MCF 10A (cell line): ENCODE results near the gene TEX2. TPM values are rescaled to one million over a fixed set of nuclear protein-coding genes. Genes with fewer than 3 reads are reported as not detected.

ENCODE experiments used
- BruUV-seq: library from RNA; stranded (reverse); fragments of 400-500 nt; replicated peaks from 2 replicates; lab custom pipeline; 2021; lab: Mats Ljungman, UMichigan
- CTCF ChIA-PET: fragments of 300-600 bp; sonication (Branson Sonifier 250); formaldehyde crosslinking; extraction: SDS; loops from one replicate; lab custom pipeline; 2021; ENCODE audit warnings: antibody characterized with exemption, inconsistent platforms; lab: Yijun Ruan, JAX
- POLR2A ChIA-PET: fragments of 300-600, 350-650 bp; sonication (Branson Sonifier 250); formaldehyde crosslinking; extraction: SDS; loops from one replicate; lab custom pipeline; 2020; ENCODE audit warnings: antibody characterized with exemption, inconsistent platforms; lab: Yijun Ruan, JAX
- DNase-seq: peaks from one replicate; pipeline ENCODE4 v3.0.0-alpha.2; 2018; ENCODE audit not compliant: unreplicated experiment
- H3K27ac Mint-ChIP-seq: one replicate; pipeline ENCODE4 v1.8.0; 2022; ENCODE audit warnings: mild to moderate bottlenecking, low read depth, mixed read lengths; ENCODE audit not compliant: unreplicated experiment
- H3K27me3 Mint-ChIP-seq: one replicate; pipeline ENCODE4 v1.8.0; 2022; ENCODE audit warnings: mixed read lengths; ENCODE audit not compliant: insufficient read depth, unreplicated experiment
- H3K36me3 Mint-ChIP-seq: one replicate; pipeline ENCODE4 v1.8.0; 2022; ENCODE audit warnings: mild to moderate bottlenecking, moderate library complexity, mixed read lengths; ENCODE audit not compliant: insufficient read depth, unreplicated experiment
- H3K4me1 Mint-ChIP-seq: one replicate; pipeline ENCODE4 v1.8.0; 2022; ENCODE audit warnings: mixed read lengths; ENCODE audit not compliant: insufficient read depth, unreplicated experiment
- H3K4me3 Mint-ChIP-seq: one replicate; pipeline ENCODE4 v1.8.0; 2022; ENCODE audit warnings: mild to moderate bottlenecking, moderate library complexity, mixed read lengths; ENCODE audit not compliant: unreplicated experiment
- H3K9me3 Mint-ChIP-seq: one replicate; pipeline ENCODE4 v1.8.0; 2022; ENCODE audit warnings: mixed read lengths; ENCODE audit not compliant: unreplicated experiment
- CTCF ChIP-seq: fragments of 200-600 bp; IDR thresholded peaks from one replicate; pipeline ENCODE4 v1.8.0; 2022; ENCODE audit warnings: antibody characterized with exemption, mild to moderate bottlenecking; ENCODE audit not compliant: unreplicated experiment
- intact Hi-C: fragments of 100-400 bp; cut with micrococcal nuclease; formaldehyde crosslinking; loops from 2 replicates; pipeline ENCODE4 v1.14.1; 2022
- total RNA-seq: library from RNA; stranded (reverse); gene quantifications from 2 replicates; pipeline ENCODE4 v1.2.3, GENCODE V29; 2022

Gene TEX2
- total RNA-seq, 1 experiment from 2014 or later = 42.2 TPM

- H3K9me3 Mint-ChIP-seq = no peaks in the 10 kb centered on the region
- BruUV-seq = no TSS peak
- peaks cover 30% of the 10 kb centered on the region for H3K36me3 Mint-ChIP-seq
- TF ChIP-seq CTCF = no peak
- peaks cover 44% of the 10 kb centered on the region for H3K4me1 Mint-ChIP-seq
- ChIA-PET CTCF (interaction anchor here (0.7 to 2.0 kb wide), 6 partner anchors 14 to 199 kb away, joined by 3 to 9 read pairs (median 4); no protein-coding TSS in a partner anchor), POLR2A (interaction anchor here (0.7 to 2.3 kb wide), 17 partner anchors 8 to 388 kb away, joined by 3 to 37 read pairs (median 4); partner anchors contain the start of genes CEP95, DDX5 and ERN1)
- DNase-seq = peak; percentile 76
- H3K27ac Mint-ChIP-seq = no peak overlapping the region
- no peak overlapping the region for H3K4me3 Mint-ChIP-seq
- no peaks in the 10 kb centered on the region for H3K27me3 Mint-ChIP-seq
- intact Hi-C loops = loop anchor here (1.0 kb wide), 1 partner anchor 36 kb away; no protein-coding TSS in a partner anchor
Observed at GRCh38 chr17:64117981-64118979, 144.8 kb downstream of the TEX2 start.

- Mint-ChIP-seq H3K27me3 (no peaks in the 10 kb centered on the region), H3K4me3 (peak overlapping the region; percentile 67), H3K9me3 (no peaks in the 10 kb centered on the region), H3K36me3 (peaks cover 36% of the 10 kb centered on the region), H3K27ac (peak overlapping the region; percentile 97), H3K4me1 (peaks cover 48% of the 10 kb centered on the region)
- ChIA-PET POLR2A (interaction anchor here (0.6 to 8.9 kb wide), 13 partner anchors 10 to 391 kb away, joined by 3 to 111 read pairs (median 17); partner anchors contain the start of genes CEP95, DDX5 and ERN1), CTCF (interaction anchor here (1.0 to 1.9 kb wide), 4 partner anchors 10 to 40 kb away, joined by 3 to 8 read pairs (median 4); no protein-coding TSS in a partner anchor)
- no TSS peak for BruUV-seq
- no peak for TF ChIP-seq CTCF
- intact Hi-C loops = no loop called here
- DNase-seq = peak; percentile 84
Observed at GRCh38 chr17:64115822-64116534, 147.1 kb downstream of the TEX2 start.

- H3K27ac Mint-ChIP-seq = peak overlapping the region; percentile 97
- ChIA-PET POLR2A (interaction anchor here (0.7 to 8.9 kb wide), 16 partner anchors 9 to 391 kb away, joined by 3 to 111 read pairs (median 10); partner anchors contain the start of genes CEP95, DDX5 and ERN1), CTCF (interaction anchor here (0.6 to 1.9 kb wide), 9 partner anchors 9 to 287 kb away, joined by 3 to 8 read pairs (median 3); no protein-coding TSS in a partner anchor)
- H3K4me1 Mint-ChIP-seq = peaks cover 55% of the 10 kb centered on the region
- intact Hi-C loops = no loop called here
- TSS peak; percentile 52 for BruUV-seq
- peaks cover 35% of the 10 kb centered on the region for H3K36me3 Mint-ChIP-seq
- peak overlapping the region; percentile 67 for H3K4me3 Mint-ChIP-seq
- peak; percentile 94 for DNase-seq
- no peak for TF ChIP-seq CTCF
- H3K9me3 Mint-ChIP-seq = no peaks in the 10 kb centered on the region
- no peaks in the 10 kb centered on the region for H3K27me3 Mint-ChIP-seq
Observed at GRCh38 chr17:64115043-64115698, 147.9 kb downstream of the TEX2 start.
